ENCODE data around the gene SLC9A8.

Gene SLC9A8

DNA sequence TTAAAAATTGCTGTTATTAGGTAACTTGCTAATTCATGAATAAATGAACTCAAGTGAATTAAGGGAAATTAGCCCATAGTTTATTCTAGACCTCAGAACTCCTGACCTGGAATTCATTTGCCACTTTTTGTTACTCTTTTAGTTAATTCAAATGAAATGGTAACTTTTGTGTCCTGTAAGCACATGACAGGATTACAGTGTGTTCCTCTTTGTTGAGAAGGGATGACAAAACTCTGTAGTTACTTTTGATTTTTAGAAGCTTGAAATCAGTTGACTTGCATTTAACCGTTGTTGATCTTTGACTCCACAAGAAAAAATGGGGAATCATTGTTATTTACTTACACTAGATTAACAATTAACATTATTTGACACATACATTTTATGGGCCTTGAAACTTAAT is 6.2 kb downstream of the SLC9A8 start:
- DNase-seq (ENCODE audit: low read depth): no peak
- no peak for TF ChIP-seq CTCF (IDR thresholded peaks at IDR 0.05; ENCODE audit: control insufficient read depth, extremely low read depth, insufficient read depth)

DNA sequence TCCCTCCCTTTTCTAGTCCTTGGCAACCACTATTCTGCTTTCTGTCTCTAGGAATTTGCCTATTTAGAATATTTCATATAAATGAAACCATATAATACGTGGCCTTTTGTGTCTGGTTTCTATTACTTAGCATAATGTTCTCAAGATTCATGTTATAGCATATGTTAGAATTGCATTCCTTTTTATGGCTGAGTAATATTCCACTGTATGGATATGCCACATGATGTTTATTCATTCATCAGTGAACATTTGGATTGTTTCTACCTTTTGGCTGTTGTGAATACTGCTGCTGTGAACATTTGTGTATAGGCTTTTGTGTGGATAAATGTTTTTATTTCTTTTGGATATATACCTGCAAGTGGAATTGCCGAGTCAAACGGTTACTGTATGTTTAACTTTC is 7.1 kb downstream of the SLC9A8 start:
- DNase-seq (ENCODE audit: low read depth): no peak
- TF ChIP-seq CTCF (IDR thresholded peaks at IDR 0.05; ENCODE audit: control insufficient read depth, extremely low read depth, insufficient read depth): no peak
- no peak overlapping the region for H3K4me3 ChIP-seq (ENCODE audit: low read depth, low read length)

More for the DNA sequence above, 6.2 kb downstream of the SLC9A8 start:
- no peak overlapping the region for H3K4me3 ChIP-seq (ENCODE audit: low read depth, low read length)

GRCh38 chr20:49821381-49821780 is 8.8 kb downstream of the SLC9A8 start:
- H3K4me3 ChIP-seq (ENCODE audit: low read depth, low read length): no peak overlapping the region
- DNase-seq (ENCODE audit: low read depth): no peak
- no peak for TF ChIP-seq CTCF (IDR thresholded peaks at IDR 0.05; ENCODE audit: control insufficient read depth, extremely low read depth, insufficient read depth)

GRCh38 chr20:49821870-49822331 is 9.3 kb downstream of the SLC9A8 start:
- H3K4me3 ChIP-seq (ENCODE audit: low read depth, low read length): no peak overlapping the region
- DNase-seq (ENCODE audit: low read depth): no peak
- TF ChIP-seq CTCF (IDR thresholded peaks at IDR 0.05; ENCODE audit: control insufficient read depth, extremely low read depth, insufficient read depth): no peak

GRCh38 chr20:49823152-49823847 is 10.7 kb downstream of the SLC9A8 start:
- no peak for TF ChIP-seq CTCF (IDR thresholded peaks at IDR 0.05; ENCODE audit: control insufficient read depth, extremely low read depth, insufficient read depth)
- DNase-seq (ENCODE audit: low read depth): no peak
- no peak overlapping the region for H3K4me3 ChIP-seq (ENCODE audit: low read depth, low read length)

DNA sequence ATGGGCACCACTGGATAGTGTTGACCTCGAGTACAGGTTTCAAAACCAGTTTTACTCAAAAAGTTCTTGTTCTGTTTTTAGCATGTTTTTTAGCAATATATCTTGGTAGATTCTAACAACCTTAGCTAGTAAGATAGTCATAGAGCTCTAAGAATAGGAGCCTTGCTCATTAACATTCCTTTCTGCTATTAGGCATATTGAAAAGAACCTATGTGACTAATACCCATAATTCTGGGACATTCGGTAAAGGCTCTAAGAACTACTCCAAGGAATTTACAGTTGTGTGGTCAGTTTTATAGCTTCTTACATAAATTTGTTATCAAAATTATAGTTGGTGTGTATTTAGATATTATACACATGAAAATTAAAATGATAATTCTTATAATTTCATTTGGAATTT is 11.6 kb downstream of the SLC9A8 start:
- no peak for TF ChIP-seq CTCF (IDR thresholded peaks at IDR 0.05; ENCODE audit: control insufficient read depth, extremely low read depth, insufficient read depth)
- DNase-seq (ENCODE audit: low read depth): no peak
- no peak overlapping the region for H3K4me3 ChIP-seq (ENCODE audit: low read depth, low read length)

GRCh38 chr20:49825521-49826033 is 12.9 kb downstream of the SLC9A8 start:
- DNase-seq (ENCODE audit: low read depth): no peak
- no peak overlapping the region for H3K4me3 ChIP-seq (ENCODE audit: low read depth, low read length)
- TF ChIP-seq CTCF (IDR thresholded peaks at IDR 0.05; ENCODE audit: control insufficient read depth, extremely low read depth, insufficient read depth): no peak

All from LNCaP clone FGC (cell line).